Stomach (tissue), 4 donors: ENCODE results near the gene MRPS6.

ENCODE experiments used
- CTCF ChIP-seq, 7 experiments: fragments of 450-650 bp in 4 of 7; fragments of 200-600 bp in 3 of 7; sonication (generic) in 3 of 7; IDR thresholded peaks; one replicate each; pipeline ENCODE4 v1.5.1; 2016 to 2019; ENCODE audit warnings: antibody characterized with exemption in 7 of 7, control low read depth in 2 of 7, mild to moderate bottlenecking in 1 of 7
- POLR2A ChIP-seq, 4 donors: fragments of 450-650 bp; IDR thresholded peaks; one replicate each; pipeline ENCODE4 v1.6.1; 2016; ENCODE audit warnings: antibody characterized with exemption in 4 of 4, control low read depth in 2 of 4, mild to moderate bottlenecking in 1 of 4, moderate library complexity in 1 of 4
- POLR2AphosphoS5 ChIP-seq, 3 donors: sonication (generic); formaldehyde crosslinking; IDR thresholded peaks; one replicate each; pipeline ENCODE4 v1.6.1; 2016; ENCODE audit warnings: antibody characterized with exemption in 3 of 3

DNA sequence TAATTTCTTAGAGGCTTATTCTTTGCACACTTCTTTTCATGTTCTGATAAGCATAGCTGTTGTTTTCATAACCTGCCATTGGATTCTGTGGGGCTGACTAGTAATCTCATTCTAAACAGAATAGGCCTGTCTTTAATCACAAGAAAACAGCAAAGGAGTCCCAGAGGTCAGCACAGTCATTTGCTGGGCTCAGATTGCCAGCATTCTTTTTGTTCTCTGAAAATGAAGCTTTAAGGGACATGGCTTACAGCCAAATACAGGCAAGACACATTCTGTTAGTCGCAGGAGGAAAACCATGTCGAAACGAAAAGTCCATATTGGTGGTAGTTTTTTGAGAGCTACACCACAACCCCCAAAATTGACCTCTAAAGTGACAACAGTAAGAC is 75.0 kb downstream of the MRPS6 start:
- TF ChIP-seq CTCF (IDR thresholded peaks at IDR 0.05) (no peak), POLR2A (IDR thresholded peaks at IDR 0.05) (no peak), POLR2AphosphoS5 (IDR thresholded peaks at IDR 0.05) (no peak)
